ENCODE data around the gene SLC38A1.

Gene SLC38A1

DNA sequence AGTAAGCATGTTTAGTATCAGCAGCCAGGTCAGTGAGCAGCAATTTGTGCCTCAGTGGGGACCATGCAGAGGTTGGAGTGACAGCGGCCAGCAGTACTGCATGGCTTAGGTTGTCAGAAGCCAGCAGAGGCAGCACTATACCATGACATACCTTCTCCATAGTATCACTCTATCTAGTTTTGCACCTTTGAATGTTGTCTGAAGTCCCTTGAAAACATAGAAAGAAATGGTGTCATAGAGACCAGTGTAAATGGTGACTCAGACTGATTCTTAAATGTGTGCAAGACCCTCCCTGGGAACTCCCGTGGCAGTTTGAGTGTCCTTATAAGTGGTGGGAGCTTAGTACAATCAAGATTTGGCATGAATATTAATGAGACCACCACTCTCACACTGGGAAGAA, 124.4 kb downstream of the SLC38A1 start:
- TF ChIP-seq, protein P1, sequence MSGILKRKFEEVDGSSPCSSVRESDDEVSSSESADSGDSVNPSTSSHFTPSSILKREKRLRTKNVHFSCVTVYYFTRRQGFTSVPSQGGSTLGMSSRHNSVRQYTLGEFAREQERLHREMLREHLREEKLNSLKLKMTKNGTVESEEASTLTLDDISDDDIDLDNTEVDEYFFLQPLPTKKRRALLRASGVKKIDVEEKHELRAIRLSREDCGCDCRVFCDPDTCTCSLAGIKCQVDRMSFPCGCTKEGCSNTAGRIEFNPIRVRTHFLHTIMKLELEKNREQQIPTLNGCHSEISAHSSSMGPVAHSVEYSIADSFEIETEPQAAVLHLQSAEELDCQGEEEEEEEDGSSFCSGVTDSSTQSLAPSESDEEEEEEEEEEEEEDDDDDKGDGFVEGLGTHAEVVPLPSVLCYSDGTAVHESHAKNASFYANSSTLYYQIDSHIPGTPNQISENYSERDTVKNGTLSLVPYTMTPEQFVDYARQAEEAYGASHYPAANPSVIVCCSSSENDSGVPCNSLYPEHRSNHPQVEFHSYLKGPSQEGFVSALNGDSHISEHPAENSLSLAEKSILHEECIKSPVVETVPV (CRISPR knock-in tag; IDR thresholded peaks at IDR 0.05), result no peak
- TF ChIP-seq ESRRG (CRISPR knock-in tag; IDR thresholded peaks at IDR 0.05), result no peak
- no peak for TF ChIP-seq ARNTL (CRISPR knock-in tag; IDR thresholded peaks at IDR 0.05; ENCODE audit: borderline replicate concordance, low read depth)
- TF ChIP-seq, protein P2, sequence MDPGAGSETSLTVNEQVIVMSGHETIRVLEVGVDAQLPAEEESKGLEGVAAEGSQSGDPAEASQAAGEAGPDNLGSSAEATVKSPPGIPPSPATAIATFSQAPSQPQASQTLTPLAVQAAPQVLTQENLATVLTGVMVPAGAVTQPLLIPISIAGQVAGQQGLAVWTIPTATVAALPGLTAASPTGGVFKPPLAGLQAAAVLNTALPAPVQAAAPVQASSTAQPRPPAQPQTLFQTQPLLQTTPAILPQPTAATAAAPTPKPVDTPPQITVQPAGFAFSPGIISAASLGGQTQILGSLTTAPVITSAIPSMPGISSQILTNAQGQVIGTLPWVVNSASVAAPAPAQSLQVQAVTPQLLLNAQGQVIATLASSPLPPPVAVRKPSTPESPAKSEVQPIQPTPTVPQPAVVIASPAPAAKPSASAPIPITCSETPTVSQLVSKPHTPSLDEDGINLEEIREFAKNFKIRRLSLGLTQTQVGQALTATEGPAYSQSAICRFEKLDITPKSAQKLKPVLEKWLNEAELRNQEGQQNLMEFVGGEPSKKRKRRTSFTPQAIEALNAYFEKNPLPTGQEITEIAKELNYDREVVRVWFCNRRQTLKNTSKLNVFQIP (CRISPR knock-in tag; IDR thresholded peaks at IDR 0.05; ENCODE audit: borderline replicate concordance, low read depth), result no peak
- TF ChIP-seq PPARA (CRISPR knock-in tag; IDR thresholded peaks at IDR 0.05; ENCODE audit: borderline replicate concordance), result no peak
- no peak for TF ChIP-seq ZNF8 (CRISPR knock-in tag; IDR thresholded peaks at IDR 0.05)
- no peak for TF ChIP-seq PATZ1 (CRISPR knock-in tag; IDR thresholded peaks at IDR 0.05; ENCODE audit: borderline replicate concordance)
- TF ChIP-seq CSDC2 (CRISPR knock-in tag; IDR thresholded peaks at IDR 0.05), result no peak
- TF ChIP-seq TCF4 (CRISPR knock-in tag; IDR thresholded peaks at IDR 0.05; ENCODE audit: borderline replicate concordance), result no peak
- no peak for TF ChIP-seq ZC3H10 (CRISPR knock-in tag; IDR thresholded peaks at IDR 0.05)
- ATAC-seq, result no peak

DNA sequence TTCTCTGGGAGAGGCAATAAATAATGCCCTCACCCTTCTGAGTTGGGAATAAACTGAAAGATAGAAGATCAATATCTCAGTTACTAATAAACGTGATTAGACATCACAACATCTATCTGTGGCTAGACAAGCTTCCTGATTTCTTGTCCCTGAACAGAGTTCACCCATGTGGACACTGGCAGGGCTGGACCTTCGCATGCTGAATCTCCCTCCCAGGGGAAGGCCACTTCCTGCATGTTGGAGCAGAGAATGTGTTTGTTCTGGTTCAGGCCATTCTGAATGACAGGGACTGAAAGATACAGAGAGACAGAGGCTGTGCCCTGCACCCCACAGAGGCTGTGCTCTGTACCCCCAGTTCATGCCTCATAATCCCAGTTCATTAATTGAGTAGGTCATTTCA, 132.6 kb downstream of the SLC38A1 start:
- TF ChIP-seq ZFP30 (CRISPR knock-in tag; IDR thresholded peaks at IDR 0.05), result no peak
- no peak for TF ChIP-seq ZNF8 (CRISPR knock-in tag; IDR thresholded peaks at IDR 0.05)
- no peak for TF ChIP-seq CSDC2 (CRISPR knock-in tag; IDR thresholded peaks at IDR 0.05)
- TF ChIP-seq, protein P1 (CRISPR knock-in tag; IDR thresholded peaks at IDR 0.05), result no peak
- no peak for TF ChIP-seq GLIS3 (CRISPR knock-in tag; IDR thresholded peaks at IDR 0.05)
- TF ChIP-seq PATZ1 (CRISPR knock-in tag; IDR thresholded peaks at IDR 0.05; ENCODE audit: borderline replicate concordance), result no peak
- ATAC-seq, result no peak

- no peak for ATAC-seq
- TF ChIP-seq RARB (CRISPR knock-in tag; IDR thresholded peaks at IDR 0.05) (no peak), ISL1 (CRISPR knock-in tag; IDR thresholded peaks at IDR 0.05) (no peak), CREB5 (CRISPR knock-in tag; IDR thresholded peaks at IDR 0.05; ENCODE audit: low read depth) (no peak), ZFP3 (CRISPR knock-in tag; IDR thresholded peaks at IDR 0.05) (no peak), GLIS3 (CRISPR knock-in tag; IDR thresholded peaks at IDR 0.05) (no peak), ZNF70 (CRISPR knock-in tag; IDR thresholded peaks at IDR 0.05) (no peak), BACH2 (CRISPR knock-in tag; IDR thresholded peaks at IDR 0.05; ENCODE audit: borderline replicate concordance) (no peak)
- TF ChIP-seq, protein P2 (CRISPR knock-in tag; IDR thresholded peaks at IDR 0.05; ENCODE audit: borderline replicate concordance, low read depth), result no peak
These were observed 133.1 kb downstream of the SLC38A1 start for GRCh38 chr12:46135750-46136149.
